ENCODE measurements around the gene TLE1. TPM values are rescaled to one million over a fixed set of nuclear protein-coding genes. Genes with fewer than 3 reads are reported as not detected.

TLE1 gene
- total RNA-seq, 1 experiment from 2014 or later = 17.3 TPM

GRCh38 chr9:81540142-81540710 is 149.1 kb downstream of the TLE1 start:
- Histone ChIP-seq H3K9ac (ENCODE audit: low read length) (no peak overlapping the region), H2AFZ (ENCODE audit: low read depth, low read length, poor library complexity, severe bottlenecking) (no peak overlapping the region), H3K79me2 (ENCODE audit: insufficient read depth, low read length) (no peaks in the 10 kb centered on the region), H3K9me3 (ENCODE audit: control insufficient read depth in 1 of 2, insufficient read depth in 1 of 2, low read depth in 1 of 2, low read length in 2 of 2) (no peaks in the 10 kb centered on the region), H3K27ac (ENCODE audit: low read depth, low read length) (no peak overlapping the region), H3K4me3 (replicated peaks in 1 of 2; ENCODE audit: low read depth in 1 of 2, low read length in 2 of 2) (no peak overlapping the region), H3K27me3 (ENCODE audit: insufficient read depth, low read length) (no peaks in the 10 kb centered on the region), H3K9me2 (ENCODE audit: insufficient read depth) (no peaks in the 10 kb centered on the region), H4K20me1 (ENCODE audit: insufficient read depth) (no peaks in the 10 kb centered on the region), H3K4me1 (ENCODE audit: control insufficient read depth in 1 of 2, insufficient read depth in 2 of 2, low read length in 2 of 2) (no peaks in the 10 kb centered on the region), H3K36me3 (ENCODE audit: control insufficient read depth in 1 of 2, insufficient read depth in 2 of 2, low read length in 2 of 2) (no peaks in the 10 kb centered on the region), H3K4me2 (ENCODE audit: low read length) (no peak overlapping the region)
- TF ChIP-seq TCF7L2 (IDR thresholded peaks at IDR 0.05; ENCODE audit: borderline replicate concordance, extremely low read depth, insufficient read depth, insufficient read length) (no peak), CTCF (IDR thresholded peaks at IDR 0.05 in 2 of 3, conservative IDR thresholded peaks at IDR 0.05 in 1 of 3; ENCODE audit: borderline replicate concordance in 1 of 3, insufficient read depth in 1 of 3, low read depth in 2 of 3, low read length in 2 of 3) (no peak), REST (IDR thresholded peaks at IDR 0.05; ENCODE audit: low read depth) (no peak), EZH2phosphoT487 (IDR thresholded peaks at IDR 0.05; ENCODE audit: borderline replicate concordance) (no peak), YY1 (IDR thresholded peaks at IDR 0.05; ENCODE audit: extremely low read depth, insufficient replicate concordance, low read depth, low read length) (no peak), RAD21 (IDR thresholded peaks at IDR 0.05; ENCODE audit: low read depth) (no peak), ATF3 (IDR thresholded peaks at IDR 0.05) (no peak), POLR2AphosphoS5 (IDR thresholded peaks at IDR 0.05; ENCODE audit: low read depth, low read length) (no peak)
- DNase-seq (ENCODE audit: low read depth, low spot score) (no peak), ATAC-seq (no peak)
- ChIA-PET CTCF (interaction anchor here (1.2 kb wide), 1 partner anchor 18 kb away, joined by 6 read pairs; no protein-coding TSS in a partner anchor), RAD21 (ENCODE audit: low non-redundant PET in 1 of 2, low total read pairs in 2 of 2, uncharacterized antibody in 2 of 2, unreplicated experiment in 2 of 2) (no interaction called here), POLR2A (no interaction called here)
- BruUV-seq (replicated peaks) = no TSS peak
- intact Hi-C loops (cut with micrococcal nuclease) = no loop called here

Data from HCT116 (cell line).